Fibroblast of lung (primary cell): ENCODE measurements around the gene LAMP5. TPM values are rescaled to one million over a fixed set of nuclear protein-coding genes. Genes with fewer than 3 reads are reported as not detected.

Experiments
- DNase-seq, 2 donors: peaks; one replicate each; pipeline versions ENCODE4 v3.0.0 to v3.0.0-alpha.2; 2010; ENCODE audit warnings: low read depth in 2 of 2
- H2AFZ ChIP-seq: 2 replicates; pipeline ENCODE4 v1.5.1; 2012; ENCODE audit warnings: low read length, control low read depth, inconsistent platforms
- H3K27ac ChIP-seq: 2 replicates; pipeline ENCODE4 v1.5.1; 2011; ENCODE audit warnings: low read length, control low read depth; ENCODE audit not compliant: insufficient read depth
- H3K27me3 ChIP-seq: 2 replicates; pipeline ENCODE4 v1.5.1; 2011; ENCODE audit warnings: mild to moderate bottlenecking, low read length; ENCODE audit not compliant: control insufficient read depth, insufficient read depth
- H3K36me3 ChIP-seq: 2 replicates; pipeline ENCODE4 v1.5.1; 2011; ENCODE audit warnings: low read length; ENCODE audit not compliant: control insufficient read depth, insufficient read depth
- H3K4me1 ChIP-seq: 2 replicates; pipeline ENCODE4 v1.5.1; 2011; ENCODE audit warnings: low read length; ENCODE audit not compliant: control insufficient read depth, insufficient read depth; ENCODE audit errors: extremely low read depth
- H3K4me2 ChIP-seq: 2 replicates; pipeline ENCODE4 v1.5.1; 2011; ENCODE audit warnings: low read length, control low read depth; ENCODE audit not compliant: insufficient read depth; ENCODE audit errors: extremely low read depth
- H3K4me3 ChIP-seq, 4 experiments: fragments of 200-600 bp in 1 of 4; sonication (generic) in 1 of 4; replicated peaks in 1 of 4; 2 replicates each; pipeline ENCODE4 v1.5.1; 2011 to 2016; ENCODE audit warnings: low read length in 4 of 4, low read depth in 3 of 4, mild to moderate bottlenecking in 3 of 4, control low read depth in 2 of 4, inconsistent platforms in 1 of 4, mixed read lengths in 1 of 4; ENCODE audit not compliant: insufficient read depth in 1 of 4; ENCODE audit errors: control extremely low read depth in 1 of 4
- H3K79me2 ChIP-seq: 2 replicates; pipeline ENCODE4 v1.5.1; 2012; ENCODE audit warnings: mild to moderate bottlenecking, low read length, inconsistent platforms; ENCODE audit not compliant: control insufficient read depth, insufficient read depth
- H3K9ac ChIP-seq: 2 replicates; pipeline ENCODE4 v1.5.1; 2011; ENCODE audit warnings: mild to moderate bottlenecking, low read length, control low read depth; ENCODE audit not compliant: insufficient read depth
- H3K9me3 ChIP-seq: 2 replicates; pipeline ENCODE4 v1.5.1; 2012; ENCODE audit warnings: low read depth, low read length; ENCODE audit not compliant: control insufficient read depth, insufficient read depth
- H4K20me1 ChIP-seq: 2 replicates; pipeline ENCODE4 v1.5.1; 2011; ENCODE audit warnings: low read length; ENCODE audit not compliant: control insufficient read depth, insufficient read depth; ENCODE audit errors: extremely low read depth
- CTCF ChIP-seq, 2 donors: IDR thresholded peaks in 1 of 2; conservative IDR thresholded peaks in 1 of 2; 1 replicate in 1 of 2; 2 replicates in 1 of 2; pipeline ENCODE4 v1.5.1; 2011 to 2012; ENCODE audit warnings: low read length in 2 of 2, control low read depth in 1 of 2, inconsistent platforms in 1 of 2, low read depth in 1 of 2, mild to moderate bottlenecking in 1 of 2
- EZH2 ChIP-seq: IDR thresholded peaks from 2 replicates; pipeline ENCODE4 v1.5.1; 2012; ENCODE audit warnings: low read length, control low read depth, mild to moderate bottlenecking; ENCODE audit errors: missing control alignments
- polyA plus RNA-seq, 2 donors: library from polyadenylated mRNA; depleted of rRNA in 1 of 2; stranded (reverse) in 1 of 2; unstranded in 1 of 2; fragments of >200 nt; gene quantifications; 2 replicates each; pipeline ENCODE4 v1.2.1, GENCODE V29; 2011 to 2012; ENCODE audit warnings: missing spikeins in 1 of 2
- total RNA-seq: library from RNA; depleted of rRNA; stranded (reverse); fragments of >200 nt; gene quantifications from 2 replicates; pipeline ENCODE4 v1.2.1, GENCODE V29; 2014

LAMP5 gene
- total and polyA plus RNA-seq, 2 donors (not counting 1 experiment from before 2014, with no cell fraction given) = 0.92 to 2.1 TPM

GRCh38 chr20:9475456-9475855, 38.9 kb upstream of the LAMP5 start:
- H3K27me3 ChIP-seq = no peaks in the 10 kb centered on the region
- no peaks in the 10 kb centered on the region for H3K9me3 ChIP-seq
- no peak overlapping the region for H3K4me2 ChIP-seq
- H3K27ac ChIP-seq = no peak overlapping the region
- H3K4me1 ChIP-seq = peaks cover 3% of the 10 kb centered on the region
- no peak overlapping the region for H2AFZ ChIP-seq
- no peak overlapping the region for H3K9ac ChIP-seq
- H3K36me3 ChIP-seq = no peaks in the 10 kb centered on the region
- H3K79me2 ChIP-seq = no peaks in the 10 kb centered on the region
- no peak for DNase-seq
- H3K4me3 ChIP-seq = no peak overlapping the region
- no peaks in the 10 kb centered on the region for H4K20me1 ChIP-seq
- TF ChIP-seq CTCF (conservative IDR thresholded peaks at IDR 0.05 in 1 of 2, IDR thresholded peaks at IDR 0.05 in 1 of 2; ENCODE audit: low read depth in 1 of 2, low read length in 2 of 2) (no peak), EZH2 (no peak)

- Histone ChIP-seq H3K27me3 (no peaks in the 10 kb centered on the region), H3K36me3 (no peaks in the 10 kb centered on the region), H3K27ac (no peak overlapping the region), H3K4me1 (peaks cover 3% of the 10 kb centered on the region), H3K79me2 (no peaks in the 10 kb centered on the region), H3K4me3 (no peak overlapping the region), H2AFZ (no peak overlapping the region), H3K9me3 (no peaks in the 10 kb centered on the region), H3K9ac (no peak overlapping the region), H4K20me1 (no peaks in the 10 kb centered on the region), H3K4me2 (no peak overlapping the region)
- no peak for DNase-seq
- no peak for TF ChIP-seq EZH2
- TF ChIP-seq CTCF (conservative IDR thresholded peaks at IDR 0.05 in 1 of 2, IDR thresholded peaks at IDR 0.05 in 1 of 2; ENCODE audit: low read depth in 1 of 2, low read length in 2 of 2) = no peak
These were observed 38.2 kb upstream of the LAMP5 start for GRCh38 chr20:9476174-9476573.

GRCh38 chr20:9476637-9477036, 37.8 kb upstream of the LAMP5 start:
- no peak for DNase-seq
- Histone ChIP-seq H3K4me1 (peaks cover 3% of the 10 kb centered on the region), H3K36me3 (no peaks in the 10 kb centered on the region), H3K27ac (no peak overlapping the region), H3K79me2 (no peaks in the 10 kb centered on the region), H3K4me2 (no peak overlapping the region), H2AFZ (no peak overlapping the region), H4K20me1 (no peaks in the 10 kb centered on the region), H3K9me3 (no peaks in the 10 kb centered on the region), H3K27me3 (no peaks in the 10 kb centered on the region), H3K4me3 (no peak overlapping the region), H3K9ac (no peak overlapping the region)
- no peak for TF ChIP-seq EZH2
- no peak for TF ChIP-seq CTCF (conservative IDR thresholded peaks at IDR 0.05 in 1 of 2, IDR thresholded peaks at IDR 0.05 in 1 of 2; ENCODE audit: low read depth in 1 of 2, low read length in 2 of 2)
